GM19240 (cell line): ENCODE measurements around the gene NAT16.
"Not testable (repeated sequence)": the region's sequence is repeated elsewhere in the genome, so short reads cannot be mapped to it uniquely, and the experiment has no call there.

ENCODE experiments used
- DNase-seq: peaks from one replicate; pipeline ENCODE4 v3.0.0; 2011; ENCODE audit warnings: low spot score; ENCODE audit not compliant: insufficient read length

NAT16 gene

GRCh38 chr7:101180130-101180755, at the start of gene NAT16:
Gene NAT16 (minus strand): TSS chr7:101180293. CDS start chr7:101174807, 5,486 bp downstream.
- DNase-seq, result no peak

GRCh38 chr7:101226721-101227120, 46.6 kb upstream of the NAT16 start:
- DNase-seq, result no peak

GRCh38 chr7:101225650-101226049, 45.6 kb upstream of the NAT16 start:
- no peak for DNase-seq

GRCh38 chr7:101223528-101223927, 43.4 kb upstream of the NAT16 start:
- DNase-seq, result no peak

- no peak for DNase-seq
Measured at GRCh38 chr7:101222275-101222830, 42.3 kb upstream of the NAT16 start.

- no peak for DNase-seq
Measured at GRCh38 chr7:101220295-101220694, 40.2 kb upstream of the NAT16 start.

- no peak for DNase-seq
Measured at GRCh38 chr7:101218236-101219125, 38.4 kb upstream of the NAT16 start.

- peak; percentile 100 for DNase-seq
Measured at GRCh38 chr7:101217388-101218235, 37.5 kb upstream of the NAT16 start, which contains the start of the genes PLOD3 and ZNHIT1. Gene PLOD3 (minus strand): TSS chr7:101217581. CDS start chr7:101217274, 307 bp downstream. Gene ZNHIT1 (plus strand): TSS chr7:101218165. CDS start chr7:101218196, 31 bp downstream.

GRCh38 chr7:101216860-101217387, 36.8 kb upstream of the NAT16 start:
- DNase-seq, result no peak

- DNase-seq, result no peak
Measured at GRCh38 chr7:101216001-101216859, 36.1 kb upstream of the NAT16 start.

- DNase-seq, result no peak
Measured at GRCh38 chr7:101212014-101212413, 31.9 kb upstream of the NAT16 start.

GRCh38 chr7:101211501-101211900, 31.4 kb upstream of the NAT16 start:
- no peak for DNase-seq

GRCh38 chr7:101210143-101210542, 30.1 kb upstream of the NAT16 start:
- DNase-seq, result no peak

GRCh38 chr7:101208794-101209193, 28.7 kb upstream of the NAT16 start:
- DNase-seq, result no peak

- no peak for DNase-seq
Measured at GRCh38 chr7:101207459-101207858, 27.4 kb upstream of the NAT16 start.

- no peak for DNase-seq
Measured at GRCh38 chr7:101206665-101207042, 26.6 kb upstream of the NAT16 start.

- DNase-seq, result no peak
Measured at GRCh38 chr7:101205901-101206664, 26.0 kb upstream of the NAT16 start.

GRCh38 chr7:101203740-101204738, 23.9 kb upstream of the NAT16 start:
- DNase-seq, result not testable (repeated sequence)
